Activated T-helper 1 cell treated with anti-CD3 and anti-CD28 coated beads, Interleukin-2, amount 50 U/mL, for 16 hours (primary cell): ENCODE measurements around the gene FHOD3.

Source experiments
- DNase-seq, 2 donors: peaks; one replicate each; pipeline ENCODE4 v3.0.0-alpha.2; 2020; ENCODE audit warnings: low read depth in 1 of 2, low spot score in 1 of 2

The FHOD3 gene

DNA sequence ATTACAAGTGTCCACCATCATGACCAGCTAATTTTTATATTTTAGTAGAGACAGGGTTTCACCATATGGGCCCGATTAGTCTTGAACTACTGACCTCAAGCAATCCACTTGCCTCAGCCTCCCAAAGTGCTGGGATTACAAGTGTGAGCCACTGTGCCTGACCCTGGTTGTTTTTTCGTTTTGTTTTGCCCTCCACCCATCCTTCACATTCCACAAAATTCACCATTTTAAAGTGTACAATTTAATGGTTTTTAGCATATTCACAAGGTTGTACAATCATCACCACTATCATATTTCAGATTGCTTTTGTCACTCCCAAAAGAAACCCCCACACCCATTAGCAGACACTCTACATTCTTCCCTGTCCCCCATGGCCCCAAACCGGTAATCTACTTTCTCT lies 316.3 kb downstream of the FHOD3 start:
- no peak for DNase-seq

DNA sequence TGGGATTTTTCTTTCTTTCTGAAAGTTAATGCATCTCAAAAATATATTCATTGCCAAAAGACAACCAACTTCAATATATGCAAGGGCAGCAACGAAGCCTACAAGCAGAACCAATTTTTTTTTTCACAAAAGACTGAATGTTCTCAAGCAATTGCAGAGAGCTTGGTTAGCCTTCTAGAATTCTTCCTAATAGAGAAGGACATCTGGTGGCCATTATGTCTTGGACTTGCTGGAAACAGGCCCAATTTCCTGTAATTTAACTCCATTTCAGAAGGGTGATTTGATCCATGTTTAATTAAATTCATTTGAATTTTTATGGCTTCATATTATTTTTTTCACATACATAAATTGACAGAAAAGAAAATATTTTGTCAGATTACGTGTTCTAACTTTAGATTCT lies 323.3 kb downstream of the FHOD3 start:
- DNase-seq, result no peak

- no peak for DNase-seq
These were observed 325.1 kb downstream of the FHOD3 start for GRCh38 chr18:36622610-36623009.

GRCh38 chr18:36623091-36623490 lies 325.6 kb downstream of the FHOD3 start:
- no peak for DNase-seq

GRCh38 chr18:36623681-36624190 lies 326.2 kb downstream of the FHOD3 start:
- DNase-seq, result no peak

GRCh38 chr18:36624451-36625167 lies 327.1 kb downstream of the FHOD3 start:
- no peak for DNase-seq

DNA sequence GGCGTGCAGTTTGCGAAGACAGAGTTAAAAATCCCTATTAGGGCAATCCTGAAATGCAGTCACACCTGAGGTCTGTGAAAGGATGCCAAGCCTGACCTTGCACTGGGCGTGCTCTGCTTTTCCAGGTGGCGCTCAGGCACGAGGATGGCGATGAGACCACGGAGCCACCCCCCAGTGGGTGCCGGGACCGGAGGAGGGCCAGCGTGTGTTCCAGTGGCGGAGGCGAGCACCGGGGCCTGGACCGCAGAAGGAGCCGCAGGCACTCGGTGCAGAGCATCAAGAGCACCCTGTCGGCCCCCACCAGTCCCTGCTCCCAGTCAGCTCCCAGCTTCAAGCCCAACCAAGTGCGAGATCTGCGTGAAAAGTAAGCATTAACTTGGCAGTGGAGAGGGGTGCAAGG lies 327.9 kb downstream of the FHOD3 start:
- DNase-seq, result no peak

GRCh38 chr18:36627637-36628036 lies 330.1 kb downstream of the FHOD3 start:
- no peak for DNase-seq

- DNase-seq, result no peak
These were observed 331.1 kb downstream of the FHOD3 start for GRCh38 chr18:36628435-36629137.

GRCh38 chr18:36629138-36629530 lies 331.6 kb downstream of the FHOD3 start:
- no peak for DNase-seq

DNA sequence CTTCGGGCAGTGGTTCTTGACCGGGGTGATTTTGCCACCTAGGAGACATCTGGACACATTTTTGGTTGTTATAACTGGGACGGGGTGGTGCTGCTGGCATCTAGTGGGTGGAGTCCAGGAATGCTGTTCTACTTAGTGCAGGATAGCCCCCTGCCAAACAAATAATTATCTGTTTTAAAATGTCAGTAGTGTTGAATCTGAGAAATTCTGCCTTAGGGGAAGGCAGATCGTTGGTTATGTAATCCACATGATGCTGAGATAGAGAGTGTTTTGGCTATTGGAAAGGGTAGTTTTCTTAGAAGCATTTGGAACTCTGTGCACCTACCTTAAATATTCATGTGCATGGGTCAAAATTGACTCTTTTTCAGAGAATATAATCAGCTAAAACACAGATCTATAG lies 332.3 kb downstream of the FHOD3 start:
- DNase-seq, result no peak

DNA sequence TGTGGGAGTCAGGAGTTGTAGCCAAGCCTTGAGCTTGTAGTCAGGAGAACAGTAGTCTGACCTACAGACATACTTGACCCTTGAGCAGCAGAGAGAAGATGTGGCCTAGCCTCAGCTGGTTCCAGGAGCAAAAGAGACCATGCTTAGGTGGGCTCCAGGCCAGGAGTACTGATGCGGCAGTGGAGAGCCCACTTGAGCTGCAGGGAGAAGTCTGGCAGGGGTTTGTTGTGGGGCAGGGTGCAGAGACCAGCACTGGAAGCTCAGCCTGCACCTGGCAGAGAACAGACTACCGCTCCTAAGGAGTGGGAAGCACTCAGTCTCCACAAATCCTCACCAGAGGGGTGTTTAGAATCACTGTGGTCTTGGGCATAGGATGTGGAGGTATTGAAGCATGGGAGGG lies 333.4 kb downstream of the FHOD3 start:
- no peak for DNase-seq

- DNase-seq, result no peak
These were observed 336.5 kb downstream of the FHOD3 start for GRCh38 chr18:36633961-36634412.

GRCh38 chr18:36634573-36635216 lies 337.2 kb downstream of the FHOD3 start:
- DNase-seq, result no peak

DNA sequence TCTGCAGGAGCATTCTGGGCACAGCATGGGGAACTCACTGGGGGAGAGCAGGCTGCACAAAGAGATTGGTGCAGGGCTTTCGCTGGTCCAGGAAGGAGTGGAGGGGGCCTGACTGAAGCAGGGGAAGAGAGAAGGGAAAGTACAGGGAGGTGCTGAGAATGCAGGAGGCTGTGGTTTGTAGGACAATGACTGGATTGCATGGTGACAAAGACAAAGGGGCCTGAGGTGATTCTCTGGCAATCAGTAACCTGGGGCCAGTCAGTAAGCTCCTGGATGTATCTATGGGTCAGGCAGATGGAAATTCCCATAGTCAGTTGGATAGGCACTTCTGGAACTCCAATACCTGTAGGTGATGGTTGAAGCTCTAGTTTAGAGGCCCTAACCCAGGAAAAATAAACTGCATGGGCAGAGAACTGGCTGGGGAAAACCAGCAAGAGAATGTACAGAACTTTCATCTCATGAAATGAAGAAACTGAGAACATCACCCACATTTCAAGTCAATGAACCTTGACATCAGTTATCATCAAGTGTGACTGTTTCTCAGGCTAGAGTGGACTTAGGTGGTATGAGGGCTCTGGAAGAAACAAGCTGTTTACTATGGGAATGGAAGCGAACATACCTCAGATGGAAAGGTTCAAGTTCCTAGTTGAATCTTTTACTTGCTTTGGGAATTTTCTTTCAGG lies 338.0 kb downstream of the FHOD3 start:
- no peak for DNase-seq

DNA sequence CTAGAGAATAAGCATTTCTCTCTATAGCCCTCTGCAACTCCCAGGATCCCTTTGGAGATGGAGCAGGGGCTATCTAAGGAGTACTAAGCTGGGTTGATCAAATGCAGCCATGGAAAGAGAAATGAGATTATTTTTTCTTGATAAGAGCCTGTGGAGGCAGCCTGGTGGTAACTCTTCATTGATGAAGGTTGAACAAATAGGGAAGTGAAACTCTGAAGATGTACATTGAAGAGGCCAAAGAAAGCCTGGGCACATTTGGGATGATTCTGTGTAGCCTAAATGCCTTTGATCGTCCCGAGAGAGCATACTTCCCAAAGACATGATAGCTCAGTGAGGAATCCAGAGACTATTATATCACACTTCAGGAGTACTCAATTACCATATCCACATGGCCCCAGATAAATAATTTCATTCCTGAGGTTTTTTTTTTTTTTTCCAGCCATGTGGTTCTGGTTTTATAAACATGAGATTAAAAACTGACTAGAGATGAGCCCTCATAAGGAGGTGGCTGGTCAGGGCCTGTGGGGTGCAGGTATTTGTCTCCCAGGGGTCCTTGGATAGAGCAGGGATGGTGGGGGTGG lies 338.8 kb downstream of the FHOD3 start:
- no peak for DNase-seq

DNA sequence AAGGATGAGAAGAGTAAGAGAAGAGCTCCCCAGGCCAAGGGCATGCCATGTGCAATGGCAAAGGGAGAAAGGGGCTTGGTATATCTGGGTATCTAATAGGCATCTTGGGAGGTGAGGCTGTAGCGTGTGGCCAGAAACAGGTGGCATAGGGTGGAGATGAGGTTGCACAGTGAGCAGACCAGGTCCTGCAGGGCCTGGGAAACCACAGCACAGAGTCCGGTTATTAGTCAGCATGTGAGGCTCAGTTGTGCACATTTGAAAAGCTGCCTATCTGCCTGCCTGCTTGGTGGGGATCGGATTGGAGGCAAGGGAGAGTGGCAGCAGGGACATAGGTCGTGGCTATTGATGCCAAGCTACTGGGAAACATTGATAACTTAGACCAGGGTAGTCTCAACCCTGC lies 340.7 kb downstream of the FHOD3 start:
- no peak for DNase-seq

- DNase-seq, result no peak
These were observed 342.8 kb downstream of the FHOD3 start for GRCh38 chr18:36640021-36640952.

GRCh38 chr18:36643061-36643460 lies 345.5 kb downstream of the FHOD3 start:
- DNase-seq, result no peak

DNA sequence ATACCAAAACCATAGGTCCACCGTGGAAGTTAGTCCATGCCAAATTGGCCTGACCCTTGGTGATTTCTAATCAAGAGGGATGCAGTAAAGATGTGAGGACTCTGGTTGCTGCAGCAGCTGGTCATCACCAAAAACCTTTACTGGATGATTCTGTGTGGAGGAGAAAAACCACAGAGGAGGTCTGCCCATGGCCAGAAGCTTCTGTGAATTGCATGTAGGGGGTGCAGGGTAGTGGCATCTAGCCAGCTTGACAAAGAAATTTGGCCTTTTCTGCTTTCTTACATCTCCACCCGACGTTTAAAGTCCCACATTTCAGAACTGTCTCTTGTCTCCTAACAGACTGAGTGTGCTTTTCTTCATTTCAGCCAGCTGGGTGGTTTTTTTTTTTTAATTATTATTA lies 351.3 kb downstream of the FHOD3 start:
- no peak for DNase-seq
